GM12874 (cell line): ENCODE data around the gene NAGS.

ENCODE experiments used
- CTCF ChIP-seq: IDR thresholded peaks from 2 replicates; pipeline ENCODE4 v1.5.1; 2011; ENCODE audit warnings: low read depth, mild to moderate bottlenecking, control low read depth, low read length, moderate library complexity; ENCODE audit not compliant: insufficient read depth

NAGS gene

DNA sequence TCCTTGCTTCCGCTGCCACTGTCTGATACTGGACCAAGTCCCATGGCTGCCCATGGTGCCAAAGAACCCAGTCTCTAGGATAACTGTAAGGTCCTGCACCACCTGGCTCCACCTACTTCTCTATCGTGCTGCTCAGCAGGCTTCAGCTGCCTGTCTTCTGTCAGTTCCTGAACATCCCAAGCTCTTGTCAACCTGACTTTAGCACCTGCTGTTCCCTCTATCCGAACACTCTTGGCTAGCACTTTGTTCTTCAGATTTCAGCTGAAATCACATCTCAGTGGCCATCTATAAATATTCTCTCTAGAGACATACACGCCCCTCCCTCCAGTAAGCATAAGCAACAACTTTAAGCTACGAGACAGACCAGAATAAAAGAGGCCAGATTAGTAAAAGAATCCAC lies 25.3 kb downstream of the NAGS start:
- no peak for TF ChIP-seq CTCF

- no peak for TF ChIP-seq CTCF
These were observed 26.1 kb downstream of the NAGS start for GRCh38 chr17:44030482-44030881.

DNA sequence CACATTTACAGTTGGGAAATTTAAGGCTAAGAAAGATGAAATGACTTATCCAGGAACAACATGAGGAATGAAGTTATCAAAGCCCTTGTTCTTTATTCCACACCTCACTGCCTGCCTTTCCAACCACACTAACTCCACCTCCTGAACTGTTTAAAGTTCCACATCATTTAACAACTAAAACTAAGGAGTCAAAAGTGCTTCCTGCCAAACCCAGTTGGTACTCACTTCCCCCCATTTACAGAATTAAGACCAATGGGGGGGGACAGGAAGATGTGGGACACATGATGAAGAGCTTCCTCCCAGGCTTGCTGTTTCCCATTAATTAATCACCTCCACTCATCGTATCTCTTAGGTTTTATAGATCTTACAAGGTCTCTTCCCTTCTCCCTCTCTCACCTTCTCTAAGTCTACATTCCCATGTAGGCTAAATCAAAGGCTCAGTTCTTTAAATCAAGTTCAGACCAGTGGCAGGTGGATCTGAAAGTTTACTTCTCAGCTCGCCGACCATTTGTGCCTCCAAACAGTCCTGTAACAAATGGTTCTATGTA lies 29.5 kb downstream of the NAGS start:
- no peak for TF ChIP-seq CTCF

DNA sequence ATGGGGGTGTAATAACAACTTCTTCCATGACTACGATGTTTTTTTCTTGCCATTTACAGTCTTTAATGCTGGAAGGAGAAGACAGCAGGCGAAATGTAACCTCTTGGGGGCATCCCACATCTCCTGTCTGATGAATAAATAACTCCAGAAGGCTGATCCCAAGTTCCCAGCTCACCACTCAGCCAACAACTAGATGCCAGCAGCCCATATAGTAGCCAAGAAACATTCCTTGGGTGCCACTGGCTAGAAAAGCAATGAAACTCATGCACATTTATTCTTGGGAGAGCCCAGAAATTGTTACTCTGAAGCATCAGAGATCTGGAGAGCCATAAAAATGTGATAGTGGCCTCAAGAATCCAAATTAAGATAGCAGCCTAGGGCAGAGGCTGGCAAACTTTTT lies 33.0 kb downstream of the NAGS start:
- TF ChIP-seq CTCF, result no peak

- no peak for TF ChIP-seq CTCF
These were observed 34.2 kb downstream of the NAGS start for GRCh38 chr17:44038604-44039011.

DNA sequence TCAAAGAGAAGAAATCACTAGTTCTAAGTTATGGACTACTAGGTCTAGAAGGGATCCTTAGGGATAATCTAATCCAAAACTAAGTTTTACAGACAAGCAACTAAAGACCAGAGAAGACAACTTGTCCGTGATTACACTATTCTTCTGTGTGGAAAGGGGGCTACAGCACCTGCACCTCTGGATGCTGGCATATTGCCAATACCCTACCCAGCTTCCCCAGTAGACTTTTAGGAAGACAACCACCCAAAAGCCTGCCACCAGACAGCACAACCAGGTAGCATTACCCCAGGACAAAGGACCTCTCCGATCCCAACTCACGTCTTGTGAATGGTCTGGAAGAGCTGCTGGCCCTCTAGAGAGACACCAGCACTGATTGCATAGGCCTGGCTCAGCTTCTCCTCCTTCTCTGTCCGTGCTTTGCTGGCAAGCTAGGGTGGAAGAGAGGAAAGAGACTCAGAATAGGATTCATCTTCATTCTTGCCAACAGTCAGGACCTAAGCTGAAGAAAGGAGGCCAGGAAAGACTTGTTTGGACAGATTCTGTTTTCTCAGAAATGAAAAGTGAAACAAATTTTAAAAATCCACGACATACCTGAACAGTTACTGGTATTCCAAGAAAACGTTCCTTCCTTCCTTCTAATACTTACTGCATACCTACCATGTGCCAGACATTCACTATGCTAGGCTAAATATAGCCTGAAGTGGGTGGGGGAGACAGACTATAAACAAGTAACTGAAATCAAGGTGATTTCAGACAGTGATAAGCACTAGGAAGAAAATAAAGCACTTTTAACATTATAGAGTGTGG lies 35.6 kb downstream of the NAGS start:
- no peak for TF ChIP-seq CTCF

DNA sequence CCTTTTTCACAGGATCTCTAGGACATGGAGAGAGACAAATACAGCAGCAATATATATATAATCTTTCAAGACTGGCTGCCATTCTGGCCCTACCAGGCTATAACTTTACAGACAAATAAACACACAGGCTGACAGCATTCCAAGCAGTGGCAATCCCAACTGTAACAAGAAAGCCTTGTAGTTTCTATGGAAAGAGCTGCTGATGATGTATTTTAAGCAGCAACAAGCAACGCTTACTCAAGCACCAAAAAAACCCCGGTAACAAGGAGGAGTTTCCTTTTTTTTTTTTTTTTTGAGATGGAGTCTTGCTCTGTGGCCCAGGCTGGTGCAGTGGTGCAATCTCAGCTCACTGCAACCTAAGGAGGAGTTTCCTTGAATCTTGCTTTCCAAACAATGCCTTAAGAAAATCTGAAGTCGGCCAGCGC lies 38.9 kb downstream of the NAGS start:
- no peak for TF ChIP-seq CTCF
